ENCODE results near the gene FLT1.

The FLT1 gene

GRCh38 chr13:28392896-28393505 is 101.9 kb downstream of the FLT1 start:
- DNase-seq (ENCODE audit: low spot score) = no peak
- TF ChIP-seq CTCF (IDR thresholded peaks at IDR 0.05; ENCODE audit: extremely low read depth, missing control alignments) = no peak

GRCh38 chr13:28392428-28392827 is 102.5 kb downstream of the FLT1 start:
- no peak for DNase-seq (ENCODE audit: low spot score)
- TF ChIP-seq CTCF (IDR thresholded peaks at IDR 0.05; ENCODE audit: extremely low read depth, missing control alignments) = no peak

- no peak for TF ChIP-seq CTCF (IDR thresholded peaks at IDR 0.05; ENCODE audit: extremely low read depth, missing control alignments)
- no peak for DNase-seq (ENCODE audit: low spot score)
These were observed 107.0 kb downstream of the FLT1 start for GRCh38 chr13:28387740-28388501.

GRCh38 chr13:28385362-28385761 is 109.6 kb downstream of the FLT1 start:
- no peak for DNase-seq (ENCODE audit: low spot score)
- TF ChIP-seq CTCF (IDR thresholded peaks at IDR 0.05; ENCODE audit: extremely low read depth, missing control alignments) = no peak

- no peak for TF ChIP-seq CTCF (IDR thresholded peaks at IDR 0.05; ENCODE audit: extremely low read depth, missing control alignments)
- peak; percentile 20 for DNase-seq (ENCODE audit: low spot score)
These were observed 110.1 kb downstream of the FLT1 start for GRCh38 chr13:28384789-28385188.

GRCh38 chr13:28380319-28380718 is 114.6 kb downstream of the FLT1 start:
- DNase-seq (ENCODE audit: low spot score) = no peak
- TF ChIP-seq CTCF (IDR thresholded peaks at IDR 0.05; ENCODE audit: extremely low read depth, missing control alignments) = no peak

GRCh38 chr13:28379371-28380083 is 115.4 kb downstream of the FLT1 start:
- DNase-seq (ENCODE audit: low spot score) = no peak
- no peak for TF ChIP-seq CTCF (IDR thresholded peaks at IDR 0.05; ENCODE audit: extremely low read depth, missing control alignments)
